HG03064 (cell line): ENCODE measurements around the gene SHF.

Experiments used
- ATAC-seq: cut with Tn5 transposase; IDR thresholded peaks from one replicate; pipeline ENCODE4 v1.9.1; 2021; ENCODE audit warnings: low read depth; ENCODE audit not compliant: unreplicated experiment

SHF gene

GRCh38 chr15:45199136-45199810, 11.5 kb upstream of the SHF start:
- peak; percentile 19 for ATAC-seq

GRCh38 chr15:45198337-45199135, 10.8 kb upstream of the SHF start:
- peak; percentile 60 for ATAC-seq

GRCh38 chr15:45197512-45197911, 9.7 kb upstream of the SHF start:
- ATAC-seq, result no peak

- no peak for ATAC-seq
Observed at GRCh38 chr15:45187578-45187893, 230 bp downstream of the SHF start.

- ATAC-seq, result no peak
Observed at GRCh38 chr15:45186771-45187577, 792 bp downstream of the SHF start.

- ATAC-seq, result no peak
Observed at GRCh38 chr15:45185903-45186770, 1.6 kb downstream of the SHF start.

- ATAC-seq, result no peak
Observed at GRCh38 chr15:45185069-45185779, 2.5 kb downstream of the SHF start.

GRCh38 chr15:45184562-45185041, 3.2 kb downstream of the SHF start:
- no peak for ATAC-seq

- ATAC-seq, result no peak
Observed at GRCh38 chr15:45183511-45183910, 4.3 kb downstream of the SHF start.

- ATAC-seq, result no peak
Observed at GRCh38 chr15:45182996-45183395, 4.8 kb downstream of the SHF start.

GRCh38 chr15:45181491-45182285, 6.1 kb downstream of the SHF start:
- ATAC-seq, result no peak

- no peak for ATAC-seq
Observed at GRCh38 chr15:45180648-45181436, 6.9 kb downstream of the SHF start.

GRCh38 chr15:45180201-45180600, 7.6 kb downstream of the SHF start:
- ATAC-seq, result no peak

- ATAC-seq, result no peak
Observed at GRCh38 chr15:45179221-45179985, 8.4 kb downstream of the SHF start.

- ATAC-seq, result no peak
Observed at GRCh38 chr15:45177285-45177684, 10.5 kb downstream of the SHF start.

- ATAC-seq, result no peak
Observed at GRCh38 chr15:45174577-45174976, 13.2 kb downstream of the SHF start.

- no peak for ATAC-seq
Observed at GRCh38 chr15:45174069-45174468, 13.7 kb downstream of the SHF start.
